Stimulated activated CD8-positive, alpha-beta memory T cell treated with anti-CD3 and anti-CD28 coated beads, Interleukin-12 subunit alpha, Interleukin-12 subunit beta, amount 100 ng/mL, for 1 hour (primary cell): ENCODE data around the gene FUZ.
"Not testable (repeated sequence)": the region's sequence is repeated elsewhere in the genome, so short reads cannot be mapped to it uniquely, and the experiment has no call there.

Experiments used
- DNase-seq: peaks from one replicate; pipeline ENCODE4 v3.0.0-alpha.2; 2020; ENCODE audit warnings: low read depth

FUZ gene

GRCh38 chr19:49832556-49832955 is 19.5 kb upstream of the FUZ start:
- DNase-seq = no peak

- DNase-seq = no peak
Observed at GRCh38 chr19:49831592-49831991, 18.5 kb upstream of the FUZ start.

- no peak for DNase-seq
Observed at GRCh38 chr19:49830766-49831165, 17.7 kb upstream of the FUZ start.

GRCh38 chr19:49829721-49830120 is 16.6 kb upstream of the FUZ start:
- DNase-seq = no peak

GRCh38 chr19:49829200-49829599 is 16.1 kb upstream of the FUZ start:
- no peak for DNase-seq

- DNase-seq = no peak
Observed at GRCh38 chr19:49827034-49827433, 13.9 kb upstream of the FUZ start.

GRCh38 chr19:49824662-49825061 is 11.6 kb upstream of the FUZ start:
- no peak for DNase-seq

GRCh38 chr19:49823472-49823871 is 10.4 kb upstream of the FUZ start:
- no peak for DNase-seq

GRCh38 chr19:49820125-49820524 is 7.0 kb upstream of the FUZ start:
- no peak for DNase-seq

GRCh38 chr19:49819452-49820115 is 6.5 kb upstream of the FUZ start:
- not testable (repeated sequence) for DNase-seq

GRCh38 chr19:49818649-49819370 is 5.7 kb upstream of the FUZ start:
- no peak for DNase-seq

GRCh38 chr19:49817964-49818648 is 5.0 kb upstream of the FUZ start, which contains the start of gene MED25:
MED25 (plus strand) TSS chr19:49818289; CDS start chr19:49818342, 53 bp downstream.
- peak; percentile 76 for DNase-seq

GRCh38 chr19:49816590-49816989 is 3.5 kb upstream of the FUZ start:
- DNase-seq = no peak

GRCh38 chr19:49814010-49814409 is 918 bp upstream of the FUZ start:
- no peak for DNase-seq

GRCh38 chr19:49812452-49812996 is 568 bp downstream of the FUZ start:
- no peak for DNase-seq

- DNase-seq = no peak
Observed at GRCh38 chr19:49811328-49811727, 1.8 kb downstream of the FUZ start.

- no peak for DNase-seq
Observed at GRCh38 chr19:49809941-49810389, 3.1 kb downstream of the FUZ start.

GRCh38 chr19:49809160-49809940 is 3.7 kb downstream of the FUZ start:
- peak; percentile 16 for DNase-seq

- peak; percentile 80 for DNase-seq
Observed at GRCh38 chr19:49808711-49809159, 4.4 kb downstream of the FUZ start.

GRCh38 chr19:49807904-49808675 is 5.0 kb downstream of the FUZ start:
- no peak for DNase-seq
